T-helper 1 cell treated with Interleukin-12 subunit alpha and Interleukin-12 subunit beta and Interleukin-4 antibody, amounts not matched to agents 30 ng/mL and 1 ng/mL, for 36 hours (primary cell): ENCODE results near the gene IGF1R. TPM values are rescaled to one million over a fixed set of nuclear protein-coding genes. Genes with fewer than 3 reads are reported as not detected.

ENCODE experiments used
- intact Hi-C: fragments of 100-400 bp; cut with micrococcal nuclease; formaldehyde crosslinking; loops from one replicate; pipeline ENCODE4 v1.15.1; 2024
- total RNA-seq: library from RNA; stranded (reverse); gene quantifications from 2 replicates; pipeline ENCODE4 v1.2.3, GENCODE V29; 2022

IGF1R gene
- total RNA-seq, 1 donor from 2014 or later, result 21.5 TPM

- intact Hi-C loops, result no loop called here
Observed at GRCh38 chr15:98744506-98744905, 96.2 kb downstream of the IGF1R start.

DNA sequence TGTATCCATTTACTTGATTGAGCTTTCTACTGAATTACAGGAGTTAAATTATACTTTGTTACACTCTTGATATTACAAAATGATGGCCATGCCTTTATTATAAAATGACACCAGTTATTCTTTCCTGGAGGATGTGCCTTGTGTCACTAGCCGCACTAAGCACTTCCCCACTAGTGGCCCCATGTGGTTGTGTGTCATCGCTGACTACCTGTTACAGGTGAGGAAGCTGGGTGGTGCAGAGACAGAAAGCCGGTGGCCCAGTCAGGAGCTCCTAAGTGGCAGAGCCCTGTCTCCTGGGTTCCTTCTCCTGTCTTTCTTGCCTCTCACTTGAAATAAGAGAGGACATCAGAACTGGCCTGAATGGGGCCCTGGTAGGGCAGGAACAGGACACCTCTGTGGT is 96.8 kb downstream of the IGF1R start:
- intact Hi-C loops, result no loop called here

DNA sequence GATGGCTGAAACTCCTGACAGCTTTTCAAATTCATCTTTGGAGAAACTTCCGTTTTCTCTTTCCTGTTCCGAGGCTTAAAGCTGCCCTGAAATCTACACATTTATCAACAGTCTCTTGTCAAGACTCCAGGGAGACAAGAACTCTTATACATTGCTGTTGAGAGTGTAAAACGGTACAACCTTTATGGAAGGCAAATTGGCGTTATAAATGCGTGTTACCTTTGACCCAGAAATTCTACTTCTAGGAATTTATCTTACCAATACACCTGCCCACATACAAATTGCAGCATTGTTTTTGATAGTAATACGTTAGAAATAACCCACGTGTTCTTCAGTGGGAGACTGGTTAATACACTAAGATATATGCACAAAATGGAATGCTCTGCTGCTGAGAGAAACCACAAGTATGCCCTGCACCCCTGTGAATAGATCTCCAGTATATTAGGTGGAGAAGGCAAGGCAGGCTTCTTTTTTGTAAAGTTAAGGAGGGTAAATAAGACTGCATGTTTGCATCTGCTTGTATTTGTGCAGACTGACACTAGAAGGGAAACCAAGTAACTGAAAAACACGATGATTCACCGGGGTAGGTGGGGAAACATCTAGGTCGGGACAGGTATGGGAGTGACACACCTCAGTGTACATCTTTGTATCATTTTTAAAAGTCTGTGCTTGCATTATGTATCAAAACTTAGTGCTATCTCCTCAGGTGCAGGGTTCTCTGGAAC is 97.5 kb downstream of the IGF1R start:
- intact Hi-C loops, result no loop called here

GRCh38 chr15:98746375-98747155 is 98.2 kb downstream of the IGF1R start:
- intact Hi-C loops, result no loop called here

DNA sequence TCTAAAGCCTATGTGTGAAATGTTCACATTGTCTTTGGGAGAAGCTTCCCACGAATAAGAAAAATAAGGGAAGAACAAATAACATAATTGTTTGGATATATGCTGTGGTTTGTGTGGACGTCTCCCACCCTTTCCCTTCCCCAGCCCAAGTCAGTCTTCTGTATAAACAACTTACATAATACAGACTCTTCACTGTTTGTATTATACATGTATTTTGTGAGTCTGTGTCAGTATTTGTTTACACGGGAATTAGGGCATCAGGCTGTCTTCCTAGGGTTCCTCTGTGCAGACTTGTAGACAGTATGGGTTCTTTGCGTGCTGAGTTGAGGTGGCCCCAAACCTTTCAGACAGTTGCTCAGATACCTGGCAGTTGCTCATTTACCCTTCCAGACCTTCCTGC is 103.4 kb downstream of the IGF1R start:
- intact Hi-C loops, result no loop called here

DNA sequence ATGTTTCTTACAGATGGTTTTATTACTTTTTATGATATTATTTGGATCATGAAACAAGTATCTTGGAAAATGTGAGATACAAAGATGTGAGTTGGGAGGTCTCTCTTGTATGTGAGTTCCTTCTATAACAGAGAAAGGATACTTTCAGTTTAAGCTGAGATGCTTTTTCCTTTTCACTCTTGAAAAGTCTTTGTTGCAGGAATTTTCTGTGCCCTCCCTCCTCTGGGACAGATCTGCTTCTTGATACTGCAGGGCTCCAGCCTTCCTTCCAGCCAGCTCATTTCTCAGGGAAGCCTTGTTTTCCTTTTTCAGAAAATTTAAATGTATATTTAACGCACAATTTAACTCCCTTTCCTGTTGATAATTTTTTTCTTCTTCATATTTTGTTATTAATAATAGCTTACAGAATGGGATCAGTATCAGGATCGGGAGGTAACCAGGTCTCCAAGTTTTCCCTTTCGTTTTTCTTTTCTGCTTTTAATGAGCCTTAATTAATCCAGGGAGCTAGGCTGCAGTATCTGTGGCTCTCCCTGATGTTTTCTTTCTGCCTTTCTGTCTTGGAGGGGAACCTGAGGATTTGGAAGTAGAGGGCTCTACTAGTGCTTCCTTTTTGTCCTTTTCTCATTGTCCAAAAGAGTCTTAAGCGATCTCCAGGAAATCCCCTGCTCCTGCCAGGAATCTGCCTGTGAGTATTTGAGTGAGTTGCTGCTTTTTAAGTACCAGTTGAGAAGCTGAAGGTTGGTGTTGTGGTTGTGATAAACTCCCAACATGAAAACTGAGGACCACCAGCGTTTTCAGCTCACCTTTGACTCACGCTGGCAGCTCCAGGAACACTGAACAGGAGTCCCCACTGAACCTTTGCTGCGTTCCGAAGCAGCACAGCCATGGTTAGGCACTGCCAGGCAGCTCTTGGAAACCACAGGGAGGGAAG is 105.7 kb downstream of the IGF1R start:
- intact Hi-C loops, result no loop called here

DNA sequence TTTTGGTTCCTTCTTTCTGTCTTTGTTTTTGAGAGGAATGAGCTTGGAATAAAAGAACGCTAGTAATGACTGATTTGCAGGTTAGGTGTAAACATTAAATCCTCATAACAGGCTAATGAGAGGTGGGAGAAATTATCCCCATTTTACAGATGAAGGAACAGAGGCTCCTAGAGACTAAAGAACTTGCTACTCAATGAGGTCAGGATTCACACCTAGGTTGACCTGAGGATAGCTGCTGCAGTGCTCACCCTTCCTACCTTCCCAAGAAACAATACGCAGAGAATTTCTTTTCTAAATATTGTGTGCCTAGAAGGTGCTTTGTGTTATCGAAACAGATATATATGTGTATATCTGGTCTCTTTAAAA is 106.3 kb downstream of the IGF1R start:
- intact Hi-C loops, result no loop called here

DNA sequence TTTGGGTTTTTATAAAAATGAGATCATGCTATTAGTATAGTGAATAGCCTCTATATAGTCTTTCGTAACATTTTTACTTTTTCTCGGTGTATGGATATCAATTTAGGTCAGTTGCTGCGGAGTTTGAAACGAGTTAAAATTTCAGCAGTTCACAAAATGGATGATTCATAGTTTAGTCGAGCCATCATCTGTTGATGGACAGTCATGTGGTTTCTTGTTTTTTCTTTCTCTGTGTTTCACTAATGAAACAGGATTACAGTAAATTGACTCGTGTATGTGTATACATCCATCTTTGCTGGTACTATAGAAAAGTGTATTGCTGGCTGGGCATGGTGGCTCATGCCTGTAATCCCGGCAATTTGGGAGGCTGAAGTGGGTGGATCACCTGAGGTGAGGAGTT is 106.8 kb downstream of the IGF1R start:
- intact Hi-C loops, result no loop called here

GRCh38 chr15:98755781-98756180 is 107.4 kb downstream of the IGF1R start:
- intact Hi-C loops, result no loop called here

- intact Hi-C loops, result no loop called here
Observed at GRCh38 chr15:98758224-98758623, 109.9 kb downstream of the IGF1R start.

GRCh38 chr15:98759277-98759676 is 110.9 kb downstream of the IGF1R start:
- intact Hi-C loops, result no loop called here

DNA sequence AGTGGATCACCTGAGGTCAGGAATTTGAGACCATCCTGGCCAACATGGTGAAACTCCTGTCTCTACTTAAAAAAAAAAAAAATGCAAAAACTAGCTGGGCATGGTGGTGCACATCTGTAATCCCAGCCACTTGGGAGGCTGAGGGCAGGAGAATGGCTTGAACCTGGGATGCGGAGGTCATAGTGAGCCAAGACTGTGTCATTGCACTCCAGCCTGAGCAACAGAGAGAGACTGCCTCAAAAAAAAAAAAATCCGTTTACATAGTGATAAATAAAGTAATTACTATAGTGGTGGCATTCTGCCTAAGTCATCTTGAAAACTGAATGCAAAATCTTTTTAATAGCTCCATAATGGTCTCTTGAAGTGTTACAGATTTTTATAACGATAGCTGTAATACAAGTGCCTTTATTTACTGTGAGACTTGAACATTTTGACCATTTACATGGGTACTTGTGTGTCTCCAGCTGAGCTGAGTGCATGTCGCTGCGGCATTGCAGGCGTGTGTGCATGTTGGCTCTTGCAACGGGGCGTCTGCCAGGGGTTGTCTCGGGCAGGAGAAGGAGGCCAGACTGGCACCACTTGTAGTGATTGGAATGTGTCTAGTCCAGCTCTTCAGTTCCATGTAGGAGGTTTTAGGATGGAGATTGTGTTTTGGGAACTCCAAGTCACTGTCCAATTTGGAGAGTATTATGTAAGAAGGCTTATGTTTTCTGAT is 111.9 kb downstream of the IGF1R start:
- intact Hi-C loops, result no loop called here

DNA sequence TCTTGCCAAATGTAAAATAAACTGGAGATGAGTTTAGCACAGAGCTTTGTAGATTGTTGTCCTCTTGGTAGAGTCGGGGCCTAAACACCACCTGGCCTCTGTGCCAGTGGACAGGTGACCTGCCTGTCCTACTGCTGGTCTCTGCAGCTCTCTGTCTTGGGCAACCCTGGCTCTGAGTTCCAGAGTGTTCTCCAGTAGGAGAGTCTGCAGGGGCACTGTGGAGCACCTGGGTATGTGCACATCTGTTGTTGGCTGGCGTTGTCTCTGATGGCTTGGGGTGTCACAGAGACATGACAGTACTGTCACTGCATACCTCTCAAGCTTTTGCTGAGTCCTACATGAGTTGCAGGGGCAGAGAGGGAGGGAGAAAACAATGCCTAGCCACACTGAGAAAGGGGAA is 112.6 kb downstream of the IGF1R start:
- intact Hi-C loops, result no loop called here

DNA sequence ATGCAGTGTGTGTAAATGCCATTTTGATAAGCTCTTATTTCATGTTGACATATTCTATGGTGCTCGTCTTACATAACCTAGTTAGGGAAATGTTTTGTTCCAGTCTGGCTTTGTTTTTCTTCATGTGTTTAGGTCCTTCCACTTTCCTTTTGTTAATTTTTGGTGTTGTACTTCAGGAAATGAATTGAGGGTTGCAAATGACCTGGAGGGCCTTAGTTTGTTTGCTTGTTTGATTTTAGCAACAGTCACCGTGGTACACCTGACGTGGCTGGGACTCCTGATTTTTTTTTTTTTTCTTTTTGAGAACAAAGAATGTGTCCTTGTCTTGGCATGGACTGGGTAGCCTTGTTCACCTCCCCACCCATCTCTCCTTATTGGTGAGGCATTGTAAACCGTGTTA is 114.8 kb downstream of the IGF1R start:
- intact Hi-C loops, result no loop called here

- intact Hi-C loops, result no loop called here
Observed at GRCh38 chr15:98764291-98764690, 116.0 kb downstream of the IGF1R start.

DNA sequence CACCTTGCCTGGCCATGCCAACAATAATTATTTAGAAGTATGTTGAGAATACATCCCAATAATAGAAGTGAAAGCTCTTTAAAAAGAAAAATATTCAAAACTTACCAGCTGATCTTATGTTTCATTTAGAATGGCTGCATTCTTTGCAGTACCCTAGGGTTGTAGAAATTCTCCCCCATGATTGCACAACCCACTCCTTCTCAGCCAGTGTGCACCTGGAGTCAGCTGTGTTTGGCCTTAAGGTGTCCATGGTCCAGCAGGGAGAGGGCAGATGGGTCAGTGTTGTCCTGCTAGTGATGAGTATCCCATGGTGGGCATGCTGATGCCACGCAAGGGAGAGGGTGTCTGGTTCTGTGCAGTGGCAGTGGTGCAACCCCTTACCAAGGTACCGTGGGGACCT is 117.3 kb downstream of the IGF1R start:
- intact Hi-C loops, result no loop called here

DNA sequence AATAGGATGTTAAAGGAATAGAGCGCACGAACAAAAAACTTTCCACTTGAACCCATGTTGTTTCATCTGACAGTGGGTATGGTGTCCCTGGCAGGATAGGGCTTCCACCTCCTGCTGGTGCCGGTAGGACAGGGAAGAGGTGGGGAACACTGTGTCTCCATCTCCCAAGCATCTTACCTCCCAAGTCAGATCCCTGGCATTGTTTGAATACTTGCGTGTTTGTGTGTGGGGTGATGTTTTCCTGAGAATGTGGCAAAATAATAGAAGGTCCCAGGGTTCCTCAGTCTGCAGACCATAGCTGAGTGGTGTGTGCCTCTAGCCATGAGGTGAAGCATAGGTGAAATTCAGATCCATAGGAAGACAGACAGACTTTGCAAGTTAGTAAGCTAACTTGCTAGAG is 119.4 kb downstream of the IGF1R start:
- intact Hi-C loops, result no loop called here

DNA sequence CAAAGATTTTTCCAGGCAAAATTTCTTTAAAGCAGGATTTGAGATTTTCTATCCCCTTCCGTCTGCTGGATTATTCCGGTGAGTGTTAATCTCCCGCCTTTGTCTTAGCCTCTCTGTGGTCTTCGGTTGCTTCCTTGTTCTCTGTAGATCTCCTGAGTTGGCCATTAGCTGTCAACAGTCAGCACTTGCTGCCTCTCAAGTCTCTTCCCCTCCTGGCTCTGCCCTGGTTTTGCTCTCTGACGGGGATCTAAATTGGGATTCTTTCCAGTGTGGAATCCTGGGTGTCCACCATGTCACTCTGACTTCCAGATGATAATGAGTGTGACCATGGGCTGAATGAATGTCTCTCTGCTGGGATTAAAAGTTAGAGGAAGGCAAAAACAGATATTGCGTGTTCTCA is 121.5 kb downstream of the IGF1R start:
- intact Hi-C loops, result loop anchor here (10.0 kb wide), 1 partner anchor 445 kb away; no protein-coding TSS in a partner anchor

- intact Hi-C loops, result loop anchor here (10.0 kb wide), 1 partner anchor 444 kb away; no protein-coding TSS in a partner anchor
Observed at GRCh38 chr15:98770984-98771383, 122.6 kb downstream of the IGF1R start.

DNA sequence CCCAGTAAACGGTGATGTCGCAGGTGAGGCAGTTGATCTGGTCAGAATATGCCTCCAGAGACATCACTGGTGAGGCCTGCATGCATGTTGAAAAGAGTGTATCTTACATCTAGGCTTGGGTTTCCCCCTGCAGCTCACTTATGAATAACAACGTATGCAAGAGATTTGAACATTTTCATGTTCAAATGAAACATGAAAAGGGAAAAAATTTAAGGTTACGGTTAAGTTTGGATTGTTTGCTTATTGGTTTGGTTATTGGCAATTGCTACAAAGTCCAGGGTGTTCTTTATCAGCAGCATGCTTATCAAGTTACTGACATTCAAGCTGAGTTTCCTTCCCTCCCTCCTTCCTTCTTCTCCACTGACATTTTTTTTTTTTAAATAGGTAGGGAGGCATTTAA is 123.2 kb downstream of the IGF1R start:
- intact Hi-C loops, result loop anchor here (10.0 kb wide), 1 partner anchor 443 kb away; no protein-coding TSS in a partner anchor

- intact Hi-C loops, result loop anchor here (10.0 kb wide), 1 partner anchor 442 kb away; no protein-coding TSS in a partner anchor
Observed at GRCh38 chr15:98772895-98773294, 124.6 kb downstream of the IGF1R start.
